ENCODE results near the gene UGT1A3.
A peak's percentile ranks its signal among the peaks of the same experiment; 100 is the strongest.

Gene UGT1A3

GRCh38 chr2:233711312-233712008 lies 17.4 kb upstream of the UGT1A3 start:
- Histone ChIP-seq H3K9ac (ENCODE audit: low read length) (no peak overlapping the region), H3F3A (ENCODE audit: insufficient read depth, low read length) (no peaks in the 10 kb centered on the region), H3K4me2 (ENCODE audit: low read length) (no peak overlapping the region), H3K27me3 (ENCODE audit: insufficient read depth, low read length) (no peaks in the 10 kb centered on the region), H3K79me2 (ENCODE audit: insufficient read depth, low read length) (no peaks in the 10 kb centered on the region), H3K9me2 (ENCODE audit: low read depth, low read length) (no peaks in the 10 kb centered on the region), H3K27ac (ENCODE audit: low read depth, low read length, poor library complexity, severe bottlenecking) (no peak overlapping the region), H3K9me3 (ENCODE audit: low read length) (no peaks in the 10 kb centered on the region), H2AFZ (ENCODE audit: low read length) (no peak overlapping the region), H3K36me3 (ENCODE audit: insufficient read depth, low read length) (no peaks in the 10 kb centered on the region), H3K4me1 (ENCODE audit: insufficient read depth, low read length, severe bottlenecking) (no peaks in the 10 kb centered on the region), H4K20me1 (ENCODE audit: insufficient read depth, low read length) (no peaks in the 10 kb centered on the region), H3K4me3 (ENCODE audit: low read depth, low read length, poor library complexity, severe bottlenecking) (no peak overlapping the region)
- TF ChIP-seq CTCF (IDR thresholded peaks at IDR 0.05; ENCODE audit: low read length) (peak; percentile 93), EZH2 (IDR thresholded peaks at IDR 0.05; ENCODE audit: borderline replicate concordance, low read length) (no peak)

- Histone ChIP-seq H3K4me1 (ENCODE audit: insufficient read depth, low read length, severe bottlenecking) (no peaks in the 10 kb centered on the region), H3K9ac (ENCODE audit: low read length) (no peak within 1 kb of the TSS), H3K27me3 (ENCODE audit: insufficient read depth, low read length) (no peaks in the 10 kb centered on the region), H3K9me2 (ENCODE audit: low read depth, low read length) (no peaks in the 10 kb centered on the region), H4K20me1 (ENCODE audit: insufficient read depth, low read length) (no peaks in the 10 kb centered on the region), H3K36me3 (ENCODE audit: insufficient read depth, low read length) (no peaks in the 10 kb centered on the region), H3K9me3 (ENCODE audit: low read length) (no peaks in the 10 kb centered on the region), H3F3A (ENCODE audit: insufficient read depth, low read length) (no peaks in the 10 kb centered on the region), H3K79me2 (ENCODE audit: insufficient read depth, low read length) (no peaks in the 10 kb centered on the region), H3K4me2 (ENCODE audit: low read length) (no peak within 1 kb of the TSS), H3K4me3 (ENCODE audit: low read depth, low read length, poor library complexity, severe bottlenecking) (no peak within 1 kb of the TSS), H2AFZ (ENCODE audit: low read length) (no peak within 1 kb of the TSS), H3K27ac (ENCODE audit: low read depth, low read length, poor library complexity, severe bottlenecking) (no peak within 1 kb of the TSS)
- no peak for TF ChIP-seq EZH2 (IDR thresholded peaks at IDR 0.05; ENCODE audit: borderline replicate concordance, low read length)
These were observed 16.1 kb upstream of the UGT1A3 start, which contains the start of gene UGT1A5 for GRCh38 chr2:233712611-233713261. Gene UGT1A5 (plus strand): TSS chr2:233712907. CDS start chr2:233712992, 85 bp downstream.

GRCh38 chr2:233713262-233713615 lies 15.6 kb upstream of the UGT1A3 start:
- Histone ChIP-seq H3K27me3 (ENCODE audit: insufficient read depth, low read length) (no peaks in the 10 kb centered on the region), H3K9me2 (ENCODE audit: low read depth, low read length) (no peaks in the 10 kb centered on the region), H3K4me1 (ENCODE audit: insufficient read depth, low read length, severe bottlenecking) (no peaks in the 10 kb centered on the region), H3K9ac (ENCODE audit: low read length) (no peak overlapping the region), H2AFZ (ENCODE audit: low read length) (no peak overlapping the region), H3K27ac (ENCODE audit: low read depth, low read length, poor library complexity, severe bottlenecking) (no peak overlapping the region), H3K4me3 (ENCODE audit: low read depth, low read length, poor library complexity, severe bottlenecking) (no peak overlapping the region), H3K9me3 (ENCODE audit: low read length) (no peaks in the 10 kb centered on the region), H3F3A (ENCODE audit: insufficient read depth, low read length) (no peaks in the 10 kb centered on the region), H3K36me3 (ENCODE audit: insufficient read depth, low read length) (no peaks in the 10 kb centered on the region), H3K4me2 (ENCODE audit: low read length) (no peak overlapping the region), H3K79me2 (ENCODE audit: insufficient read depth, low read length) (no peaks in the 10 kb centered on the region), H4K20me1 (ENCODE audit: insufficient read depth, low read length) (no peaks in the 10 kb centered on the region)
- no peak for TF ChIP-seq CTCF (IDR thresholded peaks at IDR 0.05; ENCODE audit: low read length)
